GM21529 (cell line): ENCODE data around the gene PLCD3.

Experiments used
- ATAC-seq: cut with Tn5 transposase; IDR thresholded peaks from one replicate; pipeline ENCODE4 v1.9.1; 2021; ENCODE audit not compliant: unreplicated experiment

PLCD3 gene, protein sequence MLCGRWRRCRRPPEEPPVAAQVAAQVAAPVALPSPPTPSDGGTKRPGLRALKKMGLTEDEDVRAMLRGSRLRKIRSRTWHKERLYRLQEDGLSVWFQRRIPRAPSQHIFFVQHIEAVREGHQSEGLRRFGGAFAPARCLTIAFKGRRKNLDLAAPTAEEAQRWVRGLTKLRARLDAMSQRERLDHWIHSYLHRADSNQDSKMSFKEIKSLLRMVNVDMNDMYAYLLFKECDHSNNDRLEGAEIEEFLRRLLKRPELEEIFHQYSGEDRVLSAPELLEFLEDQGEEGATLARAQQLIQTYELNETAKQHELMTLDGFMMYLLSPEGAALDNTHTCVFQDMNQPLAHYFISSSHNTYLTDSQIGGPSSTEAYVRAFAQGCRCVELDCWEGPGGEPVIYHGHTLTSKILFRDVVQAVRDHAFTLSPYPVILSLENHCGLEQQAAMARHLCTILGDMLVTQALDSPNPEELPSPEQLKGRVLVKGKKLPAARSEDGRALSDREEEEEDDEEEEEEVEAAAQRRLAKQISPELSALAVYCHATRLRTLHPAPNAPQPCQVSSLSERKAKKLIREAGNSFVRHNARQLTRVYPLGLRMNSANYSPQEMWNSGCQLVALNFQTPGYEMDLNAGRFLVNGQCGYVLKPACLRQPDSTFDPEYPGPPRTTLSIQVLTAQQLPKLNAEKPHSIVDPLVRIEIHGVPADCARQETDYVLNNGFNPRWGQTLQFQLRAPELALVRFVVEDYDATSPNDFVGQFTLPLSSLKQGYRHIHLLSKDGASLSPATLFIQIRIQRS

DNA sequence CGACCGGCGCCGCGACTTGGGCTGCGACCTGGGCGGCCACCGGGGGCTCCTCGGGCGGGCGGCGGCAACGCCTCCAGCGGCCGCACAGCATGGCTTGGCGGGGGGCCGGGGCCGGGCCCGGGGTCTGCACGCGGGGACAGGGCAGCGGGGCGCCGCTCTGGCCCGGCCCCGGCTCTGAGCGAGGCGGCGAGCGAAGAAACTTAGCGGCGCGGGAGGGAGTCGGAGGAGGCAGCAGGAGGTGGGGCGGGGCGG is at the start of gene PLCD3:
Gene PLCD3 (minus strand): TSS at position 196 of the 252 bp plus-strand sequence. CDS start 105 bp downstream, at position 91.
- ATAC-seq: no peak

DNA sequence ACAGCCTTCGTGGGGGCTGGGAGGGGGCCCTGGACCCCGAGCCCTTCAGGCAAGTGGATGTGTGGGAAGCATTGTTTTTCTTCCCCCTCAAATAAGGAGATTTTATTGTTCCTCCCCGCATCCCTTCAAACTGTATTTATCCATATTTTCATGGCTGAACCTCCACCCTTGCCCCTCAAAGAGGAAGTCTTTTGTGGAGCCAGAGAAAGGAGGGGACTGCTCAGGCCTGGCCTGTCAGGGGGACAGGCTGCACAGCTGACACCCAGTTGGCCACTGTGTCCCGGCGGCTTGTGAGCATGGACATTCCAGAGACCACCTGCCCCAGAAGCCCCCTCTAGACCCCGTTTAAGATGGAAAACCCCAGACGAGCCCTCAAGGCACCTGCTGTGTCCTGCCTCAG is 45.2 kb upstream of the PLCD3 start:
- ATAC-seq: no peak

GRCh38 chr17:45175759-45176115 is 43.4 kb upstream of the PLCD3 start:
- no peak for ATAC-seq

DNA sequence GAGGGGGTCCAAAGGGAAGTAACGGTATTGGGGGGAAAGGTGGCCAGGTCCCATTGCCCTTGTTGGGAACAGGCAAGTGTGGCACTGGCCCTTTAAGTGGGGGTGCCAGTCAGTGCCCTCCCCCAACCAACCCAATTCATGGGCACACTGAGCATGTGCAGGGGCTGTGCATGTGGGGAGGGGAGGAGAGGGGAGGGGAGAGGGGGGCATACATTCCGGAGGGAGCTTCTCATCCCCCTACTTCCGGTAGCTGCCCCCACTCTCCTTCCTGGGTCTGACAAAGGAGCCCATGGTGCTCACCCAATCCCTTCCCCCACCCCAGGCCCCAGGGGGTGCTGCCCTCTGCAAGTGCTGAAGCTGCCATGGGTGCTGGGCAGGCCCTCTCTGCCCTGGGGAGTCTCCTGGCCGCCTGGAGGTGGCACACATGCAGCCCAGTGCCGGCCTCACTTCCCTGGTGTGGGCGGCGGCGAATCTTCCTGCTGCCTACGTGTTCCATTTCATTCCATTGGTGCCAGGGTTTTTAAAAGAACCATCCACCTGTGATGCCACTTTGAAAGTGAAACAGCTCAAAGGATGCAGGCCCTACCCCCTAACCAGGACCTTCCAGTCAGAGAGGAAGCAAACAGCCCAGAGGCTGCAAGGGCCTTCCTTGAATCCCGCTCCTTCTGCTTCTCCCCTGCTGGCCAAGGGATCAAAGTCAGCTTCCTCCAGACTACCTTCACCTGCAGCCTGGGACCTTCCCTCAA is 40.4 kb upstream of the PLCD3 start:
- ATAC-seq: no peak

DNA sequence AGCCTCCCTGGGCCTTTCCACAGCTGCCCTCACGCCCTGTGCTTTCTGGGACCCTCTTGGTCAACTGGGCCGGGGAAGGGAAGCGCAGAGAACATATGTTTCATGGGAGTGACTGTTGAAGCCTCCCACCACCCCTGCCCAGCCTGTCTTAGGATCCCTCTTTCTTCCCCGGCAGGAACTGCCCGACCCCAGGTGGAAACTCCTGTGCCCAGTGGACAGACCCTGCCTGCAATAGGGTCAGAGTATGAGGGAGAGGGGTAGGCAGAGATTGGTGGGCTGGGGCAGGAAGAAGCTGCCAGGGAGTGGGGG is 39.9 kb upstream of the PLCD3 start:
- ATAC-seq: no peak

- ATAC-seq: no peak
Observed at GRCh38 chr17:45171338-45172231, 39.3 kb upstream of the PLCD3 start.

GRCh38 chr17:45170931-45171337 is 38.6 kb upstream of the PLCD3 start:
- no peak for ATAC-seq

GRCh38 chr17:45170280-45170930 is 38.1 kb upstream of the PLCD3 start:
- no peak for ATAC-seq

DNA sequence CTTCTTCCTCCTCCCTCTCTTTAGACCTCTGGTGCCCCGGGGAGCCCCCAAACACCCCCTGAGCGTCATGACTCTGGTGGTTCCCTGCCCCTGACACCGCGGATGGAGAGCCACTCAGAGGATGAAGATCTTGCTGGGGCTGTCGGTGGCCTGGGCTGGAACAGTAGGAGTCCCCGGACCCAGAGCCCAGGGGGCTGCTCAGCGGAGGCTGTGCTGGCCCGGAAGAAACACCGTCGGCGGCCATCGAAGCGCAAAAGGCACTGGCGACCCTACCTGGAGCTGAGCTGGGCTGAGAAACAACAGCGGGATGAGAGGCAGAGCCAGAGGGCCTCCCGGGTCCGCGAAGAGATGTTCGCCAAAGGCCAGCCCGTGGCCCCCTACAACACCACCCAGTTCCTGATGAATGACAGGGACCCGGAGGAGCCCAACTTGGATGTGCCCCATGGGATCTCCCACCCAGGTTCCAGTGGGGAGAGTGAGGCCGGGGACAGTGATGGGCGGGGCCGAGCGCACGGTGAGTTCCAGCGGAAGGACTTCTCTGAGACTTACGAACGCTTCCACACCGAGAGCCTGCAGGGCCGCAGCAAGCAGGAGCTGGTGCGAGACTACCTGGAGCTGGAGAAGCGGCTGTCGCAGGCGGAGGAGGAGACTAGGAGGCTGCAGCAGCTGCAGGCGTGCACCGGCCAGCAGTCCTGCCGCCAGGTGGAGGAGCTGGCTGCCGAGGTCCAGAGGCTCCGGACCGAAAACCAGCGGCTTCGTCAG is 36.9 kb upstream of the PLCD3 start:
- no peak for ATAC-seq

GRCh38 chr17:45164734-45165269 is 32.5 kb upstream of the PLCD3 start:
- no peak for ATAC-seq

- ATAC-seq: no peak
Observed at GRCh38 chr17:45162025-45162687, 29.8 kb upstream of the PLCD3 start.

DNA sequence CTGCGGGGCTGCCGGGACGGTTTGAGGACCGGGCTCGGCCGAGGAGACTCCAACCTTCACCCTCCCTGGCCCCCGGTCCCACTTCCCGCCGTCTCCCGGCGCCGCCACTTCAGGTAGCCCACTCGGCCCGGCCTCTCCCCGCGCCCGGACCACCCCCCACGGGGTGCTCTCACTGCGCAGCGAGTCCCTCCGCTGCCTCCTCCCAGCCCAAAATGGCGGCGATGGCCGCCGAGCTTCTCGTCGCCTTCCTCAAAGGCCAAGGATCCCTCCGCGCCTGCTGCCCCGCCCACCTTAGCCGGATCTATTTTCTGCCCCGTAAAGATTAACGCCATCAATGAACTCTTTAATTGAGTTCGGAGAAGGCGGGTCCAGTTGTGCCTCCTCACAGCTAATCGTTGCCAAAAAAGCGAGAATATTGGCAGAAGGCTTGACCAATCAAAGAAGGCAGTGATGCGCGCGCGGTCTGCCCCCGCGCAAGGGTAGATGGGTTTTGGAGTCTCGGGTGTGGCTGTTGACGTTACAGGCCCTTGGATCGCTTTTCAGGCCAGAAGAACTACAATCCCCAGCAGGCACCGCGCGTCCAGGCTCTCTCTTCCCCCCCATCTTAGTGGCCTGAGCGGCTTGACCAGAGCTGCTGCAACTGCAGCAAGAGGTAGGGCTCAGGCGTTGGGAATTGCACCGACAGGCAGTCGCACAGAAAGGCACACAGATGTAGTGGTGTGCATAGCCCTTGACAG is 29.1 kb upstream of the PLCD3 start, which contains the start of gene HEXIM2:
Gene HEXIM2 (plus strand): TSS at position 588 of the 737 bp plus-strand sequence. CDS start 919 bp downstream, outside the sequence.
- ATAC-seq: peak; percentile 89

DNA sequence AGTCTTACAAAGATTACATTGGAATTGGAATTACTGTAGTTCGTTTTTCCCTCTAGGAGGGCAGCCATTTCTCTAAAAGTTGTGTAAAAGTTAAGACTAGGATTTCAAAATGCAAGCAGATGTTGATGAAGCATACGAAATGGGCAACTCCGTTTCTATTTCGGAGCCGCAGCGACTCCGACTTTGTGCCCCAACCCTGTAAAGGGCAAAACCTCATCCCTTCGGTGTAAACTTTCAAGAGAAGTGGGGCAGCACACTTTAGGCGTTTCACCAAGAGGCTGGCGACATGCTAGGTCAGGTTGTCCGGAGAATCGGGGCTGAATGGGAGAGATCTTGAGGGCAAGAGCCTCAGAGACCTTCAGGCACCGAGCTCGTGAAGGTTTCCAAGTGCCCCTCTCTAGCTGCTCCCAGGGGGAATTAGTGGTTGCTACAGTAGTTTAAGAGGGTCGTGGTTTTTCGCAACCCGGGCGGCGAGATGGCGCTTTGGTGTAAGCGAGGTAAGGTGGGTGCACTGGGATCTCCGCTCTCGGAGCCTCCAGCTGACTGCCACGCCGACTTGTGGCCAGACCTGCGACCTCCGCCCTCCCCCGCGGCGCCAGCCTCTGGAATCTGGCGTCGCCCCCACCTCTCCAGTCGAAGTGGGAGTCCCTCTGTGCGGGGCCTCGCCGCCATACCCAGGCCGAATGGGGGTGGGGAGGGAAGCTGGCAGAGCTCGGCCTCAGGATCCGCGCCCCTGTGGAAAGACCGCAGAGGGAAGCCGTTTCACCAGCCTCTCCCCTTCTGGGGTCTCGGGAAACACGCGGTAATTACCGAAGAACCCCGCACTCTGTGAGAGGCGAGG is 28.4 kb upstream of the PLCD3 start:
- ATAC-seq: peak; percentile 21

- ATAC-seq: no peak
Observed at GRCh38 chr17:45156242-45156641, 23.9 kb upstream of the PLCD3 start.

DNA sequence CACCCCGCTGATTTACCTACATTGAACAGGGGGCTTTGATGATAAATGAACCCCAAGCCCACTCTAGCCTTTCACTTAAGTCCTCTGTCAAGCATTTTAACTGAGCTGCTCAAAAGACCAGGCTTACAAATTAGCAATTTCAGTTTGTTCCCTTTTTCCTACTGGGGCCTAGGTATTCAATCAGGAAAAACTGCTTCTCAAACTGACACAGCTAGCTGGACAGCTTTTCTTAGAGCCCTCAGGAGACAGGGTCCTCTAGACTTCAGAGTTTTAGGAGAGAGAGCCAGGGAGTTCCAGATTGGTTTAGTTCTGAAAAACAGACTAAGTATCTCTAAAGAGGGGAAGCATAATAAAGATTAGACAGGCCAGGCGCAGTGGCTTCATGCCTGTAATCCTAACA is 23.2 kb upstream of the PLCD3 start:
- ATAC-seq: no peak

- no peak for ATAC-seq
Observed at GRCh38 chr17:45155029-45155428, 22.7 kb upstream of the PLCD3 start.
